ACC112 (cell line): ENCODE measurements around the gene GRM7.

ENCODE experiments used
- H2AFZ ChIP-seq: fragments of 200-600 bp; sonication (generic); one replicate; pipeline ENCODE4 v1.6.0; 2017; ENCODE audit warnings: antibody characterized with exemption, low read length; ENCODE audit not compliant: unreplicated experiment
- H3K27ac ChIP-seq: fragments of 200-600 bp; sonication (generic); 2 replicates; pipeline ENCODE4 v1.5.1; 2014; ENCODE audit warnings: low read depth, mild to moderate bottlenecking, antibody characterized with exemption, low read length, moderate library complexity
- H3K27me3 ChIP-seq: fragments of 200-600 bp; sonication (generic); 2 replicates; pipeline ENCODE4 v1.6.1; 2014; ENCODE audit warnings: mild to moderate bottlenecking, antibody characterized with exemption, low read length, moderate library complexity, mixed read lengths; ENCODE audit not compliant: insufficient read depth
- H3K36me3 ChIP-seq: fragments of 200-600 bp; sonication (generic); 2 replicates; pipeline ENCODE4 v1.6.1; 2016; ENCODE audit warnings: mild to moderate bottlenecking, antibody characterized with exemption, low read length, moderate library complexity, mixed read lengths; ENCODE audit not compliant: insufficient read depth
- H3K4me1 ChIP-seq: fragments of 200-600 bp; sonication (generic); one replicate; pipeline ENCODE4 v1.6.1; 2016; ENCODE audit warnings: low read length, mixed read lengths; ENCODE audit not compliant: insufficient read depth, unreplicated experiment, control insufficient read depth
- H3K4me3 ChIP-seq: fragments of 200-600 bp; sonication (generic); 2 replicates; pipeline ENCODE4 v1.5.1; 2014; ENCODE audit warnings: mild to moderate bottlenecking, low read depth, low read length
- H3K79me2 ChIP-seq: fragments of 200-600 bp; sonication (generic); one replicate; pipeline ENCODE4 v1.6.0; 2016; ENCODE audit warnings: low read length; ENCODE audit not compliant: control insufficient read depth, unreplicated experiment, insufficient read depth

The GRM7 gene

GRCh38 chr3:7588236-7588635 lies 727.3 kb downstream of the GRM7 start:
- Histone ChIP-seq H3K27me3 (no peaks in the 10 kb centered on the region), H2AFZ (no peak overlapping the region), H3K27ac (no peak overlapping the region), H3K4me1 (no peaks in the 10 kb centered on the region), H3K4me3 (no peak overlapping the region), H3K79me2 (no peaks in the 10 kb centered on the region), H3K36me3 (no peaks in the 10 kb centered on the region)

- no peaks in the 10 kb centered on the region for H3K4me1 ChIP-seq
- no peak overlapping the region for H3K27ac ChIP-seq
- H3K4me3 ChIP-seq: no peak overlapping the region
- no peaks in the 10 kb centered on the region for H3K27me3 ChIP-seq
- no peaks in the 10 kb centered on the region for H3K36me3 ChIP-seq
- no peaks in the 10 kb centered on the region for H3K79me2 ChIP-seq
- no peak overlapping the region for H2AFZ ChIP-seq
Measured at GRCh38 chr3:7589526-7589925, 728.6 kb downstream of the GRM7 start.

GRCh38 chr3:7602297-7602696 lies 741.4 kb downstream of the GRM7 start:
- H3K36me3 ChIP-seq: no peaks in the 10 kb centered on the region
- H2AFZ ChIP-seq: no peak overlapping the region
- H3K4me1 ChIP-seq: no peaks in the 10 kb centered on the region
- H3K27ac ChIP-seq: no peak overlapping the region
- peaks cover 9% of the 10 kb centered on the region; the same call in 1 of the 2 replicates for H3K27me3 ChIP-seq
- no peak overlapping the region for H3K4me3 ChIP-seq
- no peaks in the 10 kb centered on the region for H3K79me2 ChIP-seq

GRCh38 chr3:7607083-7607482 lies 746.2 kb downstream of the GRM7 start:
- Histone ChIP-seq H2AFZ (peak overlapping the region; percentile 38), H3K79me2 (no peaks in the 10 kb centered on the region), H3K36me3 (no peaks in the 10 kb centered on the region), H3K4me3 (no peak overlapping the region), H3K27ac (no peak overlapping the region), H3K27me3 (no peaks in the 10 kb centered on the region), H3K4me1 (no peaks in the 10 kb centered on the region)

DNA sequence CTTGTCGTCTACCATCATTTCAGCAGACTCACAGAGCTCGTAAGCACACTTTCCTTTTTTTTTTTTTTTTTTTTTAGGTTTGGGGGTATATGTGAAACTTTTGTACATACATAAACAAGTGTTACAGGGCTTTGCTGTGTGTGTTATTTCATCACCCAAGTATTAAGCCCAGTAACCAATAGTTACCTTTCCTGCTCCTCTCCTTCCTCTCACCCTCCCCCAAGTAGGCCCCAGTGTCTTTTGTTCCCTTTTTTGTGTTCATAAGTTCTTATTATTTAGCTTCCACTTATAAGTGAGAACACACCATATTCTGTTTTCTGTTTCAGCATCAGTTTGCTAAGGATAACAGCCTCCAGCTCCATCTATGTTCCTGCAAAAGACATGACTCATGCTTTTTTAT lies 746.8 kb downstream of the GRM7 start:
- H3K27ac ChIP-seq: no peak overlapping the region
- no peaks in the 10 kb centered on the region for H3K36me3 ChIP-seq
- H3K4me1 ChIP-seq: no peaks in the 10 kb centered on the region
- H3K4me3 ChIP-seq: no peak overlapping the region
- H3K27me3 ChIP-seq: no peaks in the 10 kb centered on the region
- no peaks in the 10 kb centered on the region for H3K79me2 ChIP-seq
- H2AFZ ChIP-seq: no peak overlapping the region

- no peaks in the 10 kb centered on the region for H3K4me1 ChIP-seq
- H3K27me3 ChIP-seq: no peaks in the 10 kb centered on the region
- no peak overlapping the region for H3K4me3 ChIP-seq
- H3K27ac ChIP-seq: no peak overlapping the region
- H3K36me3 ChIP-seq: no peaks in the 10 kb centered on the region
- no peaks in the 10 kb centered on the region for H3K79me2 ChIP-seq
- no peak overlapping the region for H2AFZ ChIP-seq
Measured at GRCh38 chr3:7610634-7611033, 749.7 kb downstream of the GRM7 start.

GRCh38 chr3:7615043-7615442 lies 754.1 kb downstream of the GRM7 start:
- Histone ChIP-seq H2AFZ (peak overlapping the region; percentile 85), H3K27ac (no peak overlapping the region), H3K36me3 (no peaks in the 10 kb centered on the region), H3K4me1 (no peaks in the 10 kb centered on the region), H3K4me3 (peak overlapping the region; percentile 52), H3K79me2 (no peaks in the 10 kb centered on the region), H3K27me3 (no peaks in the 10 kb centered on the region)

DNA sequence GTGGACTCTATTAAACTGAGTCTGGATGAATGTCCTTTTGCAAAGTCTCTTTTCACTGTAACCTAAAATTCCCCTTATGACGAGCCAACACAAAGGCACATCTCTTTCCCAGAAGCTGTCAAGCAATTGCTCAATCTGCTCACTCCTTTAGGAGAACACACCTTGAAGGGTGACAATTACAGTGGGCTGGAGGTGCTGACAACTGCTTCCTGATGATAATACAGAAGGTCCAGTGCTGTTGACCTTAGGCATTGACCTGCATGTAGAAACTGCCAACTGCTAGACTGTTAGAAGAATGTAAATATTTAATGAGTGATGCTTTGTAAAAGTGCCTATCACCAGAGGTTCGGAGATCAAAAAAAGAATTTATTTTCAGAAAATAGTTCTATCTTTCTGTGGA lies 757.7 kb downstream of the GRM7 start:
- no peaks in the 10 kb centered on the region for H3K4me1 ChIP-seq
- 0 out of 2 replicates have a peak, but pooled peaks cover 4% of the 10 kb centered on the region for H3K27me3 ChIP-seq
- no peak overlapping the region for H3K27ac ChIP-seq
- no peaks in the 10 kb centered on the region for H3K79me2 ChIP-seq
- H2AFZ ChIP-seq: no peak overlapping the region
- no peak overlapping the region for H3K4me3 ChIP-seq
- H3K36me3 ChIP-seq: no peaks in the 10 kb centered on the region

DNA sequence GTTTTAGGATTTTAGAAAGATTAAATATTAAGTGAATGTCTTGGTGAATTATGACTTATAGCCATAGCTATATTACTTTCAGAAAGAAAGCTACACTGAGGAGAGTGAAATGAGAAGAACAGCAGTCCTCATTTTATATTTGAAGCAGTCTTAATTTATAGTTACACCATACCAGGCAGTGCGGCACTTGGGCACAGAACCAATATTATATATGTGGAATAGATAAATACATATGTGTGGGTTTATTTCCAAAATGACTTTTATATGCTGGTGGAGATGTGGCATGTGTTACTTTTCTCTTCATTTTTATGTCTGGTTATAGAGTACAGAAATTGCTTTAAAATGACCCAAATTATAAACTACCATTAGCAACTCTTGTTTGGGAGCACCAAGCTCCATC lies 759.5 kb downstream of the GRM7 start:
- Histone ChIP-seq H3K27me3 (0 out of 2 replicates have a peak, but pooled peaks cover 4% of the 10 kb centered on the region), H3K4me3 (no peak overlapping the region), H3K4me1 (no peaks in the 10 kb centered on the region), H3K36me3 (no peaks in the 10 kb centered on the region), H3K79me2 (no peaks in the 10 kb centered on the region), H2AFZ (no peak overlapping the region), H3K27ac (no peak overlapping the region)

- no peaks in the 10 kb centered on the region for H3K36me3 ChIP-seq
- H3K27me3 ChIP-seq: 0 out of 2 replicates have a peak, but pooled peaks cover 4% of the 10 kb centered on the region
- H3K4me1 ChIP-seq: no peaks in the 10 kb centered on the region
- H2AFZ ChIP-seq: no peak overlapping the region
- H3K4me3 ChIP-seq: no peak overlapping the region
- no peak overlapping the region for H3K27ac ChIP-seq
- H3K79me2 ChIP-seq: no peaks in the 10 kb centered on the region
Measured at GRCh38 chr3:7621046-7621630, 760.2 kb downstream of the GRM7 start.

GRCh38 chr3:7621651-7622050 lies 760.7 kb downstream of the GRM7 start:
- H3K4me3 ChIP-seq: no peak overlapping the region
- H3K27ac ChIP-seq: no peak overlapping the region
- no peaks in the 10 kb centered on the region for H3K4me1 ChIP-seq
- H3K27me3 ChIP-seq: 0 out of 2 replicates have a peak, but pooled peaks cover 4% of the 10 kb centered on the region
- H3K79me2 ChIP-seq: no peaks in the 10 kb centered on the region
- no peak overlapping the region for H2AFZ ChIP-seq
- no peaks in the 10 kb centered on the region for H3K36me3 ChIP-seq
